ENCODE data around the gene PIP. TPM values are rescaled to one million over a fixed set of nuclear protein-coding genes. Genes with fewer than 3 reads are reported as not detected.
"Not testable (repeated sequence)": the region's sequence is repeated elsewhere in the genome, so short reads cannot be mapped to it uniquely, and the experiment has no call there.

The PIP gene
- total RNA-seq, 2 experiments from 2014 or later: not detected

- POLR2A ChIA-PET: no interaction called here
- no peak overlapping the region for H3K4me3 Mint-ChIP-seq
- peaks cover 2% of the 10 kb centered on the region for H3K9me3 Mint-ChIP-seq
- DNase-seq (no peak), ATAC-seq (ENCODE audit: low read depth) (no peak)
- H3K36me3 Mint-ChIP-seq: no peaks in the 10 kb centered on the region
- H3K27me3 Mint-ChIP-seq: peaks cover 9% of the 10 kb centered on the region
- no peak overlapping the region for H3K27ac Mint-ChIP-seq
- H3K4me1 Mint-ChIP-seq: no peaks in the 10 kb centered on the region
Measured at GRCh38 chr7:143130541-143130940, 1.3 kb upstream of the PIP start.

GRCh38 chr7:143147070-143147469 lies 15.2 kb downstream of the PIP start:
- POLR2A ChIA-PET: no interaction called here
- ATAC-seq (ENCODE audit: low read depth): no peak
- Mint-ChIP-seq H3K27ac (no peak overlapping the region), H3K27me3 (peaks cover 6% of the 10 kb centered on the region), H3K4me1 (no peaks in the 10 kb centered on the region), H3K36me3 (peaks cover 2% of the 10 kb centered on the region), H3K4me3 (no peak overlapping the region), H3K9me3 (peaks cover 11% of the 10 kb centered on the region)
- no peak for DNase-seq

GRCh38 chr7:143148050-143148449 lies 16.2 kb downstream of the PIP start:
- peaks cover 12% of the 10 kb centered on the region for H3K9me3 Mint-ChIP-seq
- POLR2A ChIA-PET: no interaction called here
- no peak for ATAC-seq (ENCODE audit: low read depth)
- H3K27ac Mint-ChIP-seq: no peak overlapping the region
- peaks cover 2% of the 10 kb centered on the region for H3K36me3 Mint-ChIP-seq
- no peaks in the 10 kb centered on the region for H3K4me1 Mint-ChIP-seq
- peaks cover 6% of the 10 kb centered on the region for H3K27me3 Mint-ChIP-seq
- DNase-seq: no peak
- no peak overlapping the region for H3K4me3 Mint-ChIP-seq

- Mint-ChIP-seq H3K27ac (no peak overlapping the region), H3K27me3 (peaks cover 6% of the 10 kb centered on the region), H3K4me3 (no peak overlapping the region), H3K36me3 (peaks cover 2% of the 10 kb centered on the region), H3K9me3 (peaks cover 16% of the 10 kb centered on the region), H3K4me1 (no peaks in the 10 kb centered on the region)
- POLR2A ChIA-PET: no interaction called here
- DNase-seq (no peak), ATAC-seq (ENCODE audit: low read depth) (no peak)
Measured at GRCh38 chr7:143148651-143149050, 16.8 kb downstream of the PIP start.

- H3K36me3 Mint-ChIP-seq; POLR2A ChIA-PET; H3K4me3 Mint-ChIP-seq; H3K27ac Mint-ChIP-seq; ATAC-seq (ENCODE audit: low read depth); H3K4me1 Mint-ChIP-seq; H3K27me3 Mint-ChIP-seq; DNase-seq: not testable (repeated sequence)
- peaks cover 16% of the 10 kb centered on the region for H3K9me3 Mint-ChIP-seq
Measured at GRCh38 chr7:143150696-143151095, 18.8 kb downstream of the PIP start.

- POLR2A ChIA-PET; H3K4me3 Mint-ChIP-seq; H3K9me3 Mint-ChIP-seq; H3K27me3 Mint-ChIP-seq; ATAC-seq (ENCODE audit: low read depth); H3K36me3 Mint-ChIP-seq; DNase-seq; H3K4me1 Mint-ChIP-seq; H3K27ac Mint-ChIP-seq: not testable (repeated sequence)
Measured at GRCh38 chr7:143158617-143159016, 26.7 kb downstream of the PIP start.

GRCh38 chr7:143171697-143172096 lies 39.8 kb downstream of the PIP start:
- Mint-ChIP-seq H3K36me3 (no peaks in the 10 kb centered on the region), H3K4me1 (peaks cover 1% of the 10 kb centered on the region), H3K9me3 (peaks cover 1% of the 10 kb centered on the region), H3K4me3 (no peak overlapping the region), H3K27me3 (peaks cover 6% of the 10 kb centered on the region), H3K27ac (no peak overlapping the region)
- ATAC-seq (ENCODE audit: low read depth) (no peak), DNase-seq (no peak)
- POLR2A ChIA-PET: interaction anchor here (0.6 kb wide), 1 partner anchor 247 kb away, joined by 3 read pairs; no protein-coding TSS in a partner anchor

- H3K9me3 Mint-ChIP-seq: peaks cover 2% of the 10 kb centered on the region
- no peak for ATAC-seq (ENCODE audit: low read depth)
- H3K27ac Mint-ChIP-seq: no peak overlapping the region
- H3K4me1 Mint-ChIP-seq: peaks cover 1% of the 10 kb centered on the region
- no peaks in the 10 kb centered on the region for H3K36me3 Mint-ChIP-seq
- peaks cover 7% of the 10 kb centered on the region for H3K27me3 Mint-ChIP-seq
- no peak for DNase-seq
- POLR2A ChIA-PET: interaction anchor here (0.6 kb wide), 1 partner anchor 247 kb away, joined by 3 read pairs; no protein-coding TSS in a partner anchor
- H3K4me3 Mint-ChIP-seq: no peak overlapping the region
Measured at GRCh38 chr7:143172354-143172753, 40.5 kb downstream of the PIP start.

- Mint-ChIP-seq H3K4me1 (peaks cover 1% of the 10 kb centered on the region), H3K4me3 (no peak overlapping the region), H3K36me3 (no peaks in the 10 kb centered on the region), H3K27me3 (peaks cover 9% of the 10 kb centered on the region), H3K27ac (no peak overlapping the region), H3K9me3 (peaks cover 8% of the 10 kb centered on the region)
- POLR2A ChIA-PET: no interaction called here
- no peak for ATAC-seq (ENCODE audit: low read depth)
- DNase-seq: no peak
Measured at GRCh38 chr7:143176128-143176527, 44.3 kb downstream of the PIP start.

- H3K27ac Mint-ChIP-seq: no peak overlapping the region
- H3K36me3 Mint-ChIP-seq: no peaks in the 10 kb centered on the region
- no peak for ATAC-seq (ENCODE audit: low read depth)
- H3K27me3 Mint-ChIP-seq: peaks cover 9% of the 10 kb centered on the region
- peaks cover 8% of the 10 kb centered on the region for H3K9me3 Mint-ChIP-seq
- no peaks in the 10 kb centered on the region for H3K4me1 Mint-ChIP-seq
- DNase-seq: no peak
- POLR2A ChIA-PET: no interaction called here
- no peak overlapping the region for H3K4me3 Mint-ChIP-seq
Measured at GRCh38 chr7:143177374-143178119, 45.7 kb downstream of the PIP start.

- DNase-seq; H3K27ac Mint-ChIP-seq; ATAC-seq (ENCODE audit: low read depth); H3K36me3 Mint-ChIP-seq; H3K4me1 Mint-ChIP-seq; H3K4me3 Mint-ChIP-seq; H3K9me3 Mint-ChIP-seq; POLR2A ChIA-PET: not testable (repeated sequence)
- H3K27me3 Mint-ChIP-seq: peaks cover 15% of the 10 kb centered on the region
Measured at GRCh38 chr7:143180771-143181170, 48.9 kb downstream of the PIP start.

- Mint-ChIP-seq H3K36me3 (no peaks in the 10 kb centered on the region), H3K27me3 (peaks cover 20% of the 10 kb centered on the region), H3K9me3 (peaks cover 8% of the 10 kb centered on the region), H3K27ac (no peak overlapping the region), H3K4me3 (no peak overlapping the region), H3K4me1 (no peaks in the 10 kb centered on the region)
- POLR2A ChIA-PET: no interaction called here
- no peak for ATAC-seq (ENCODE audit: low read depth)
- DNase-seq: no peak
Measured at GRCh38 chr7:143181349-143181748, 49.5 kb downstream of the PIP start.

GRCh38 chr7:143183024-143183423 lies 51.1 kb downstream of the PIP start, which contains the start of gene TAS2R39:
Gene TAS2R39 (plus strand): TSS chr7:143183419. CDS start chr7:143183419, 0 bp downstream.
- Mint-ChIP-seq H3K4me3 (no peak within 1 kb of the TSS), H3K9me3 (peaks cover 3% of the 10 kb centered on the region), H3K27ac (no peak within 1 kb of the TSS), H3K27me3 (peaks cover 17% of the 10 kb centered on the region), H3K4me1 (no peaks in the 10 kb centered on the region), H3K36me3 (no peaks in the 10 kb centered on the region)
- ATAC-seq (ENCODE audit: low read depth) (no peak), DNase-seq (no peak)
- POLR2A ChIA-PET: no interaction called here

GRCh38 chr7:143185551-143185950 lies 53.7 kb downstream of the PIP start:
- POLR2A ChIA-PET: no interaction called here
- DNase-seq: no peak
- Mint-ChIP-seq H3K27me3 (peaks cover 17% of the 10 kb centered on the region), H3K9me3 (no peaks in the 10 kb centered on the region), H3K4me3 (no peak overlapping the region), H3K27ac (no peak overlapping the region), H3K36me3 (no peaks in the 10 kb centered on the region), H3K4me1 (no peaks in the 10 kb centered on the region)
- no peak for ATAC-seq (ENCODE audit: low read depth)
